ENCODE results near the gene LHFPL3.

DNA sequence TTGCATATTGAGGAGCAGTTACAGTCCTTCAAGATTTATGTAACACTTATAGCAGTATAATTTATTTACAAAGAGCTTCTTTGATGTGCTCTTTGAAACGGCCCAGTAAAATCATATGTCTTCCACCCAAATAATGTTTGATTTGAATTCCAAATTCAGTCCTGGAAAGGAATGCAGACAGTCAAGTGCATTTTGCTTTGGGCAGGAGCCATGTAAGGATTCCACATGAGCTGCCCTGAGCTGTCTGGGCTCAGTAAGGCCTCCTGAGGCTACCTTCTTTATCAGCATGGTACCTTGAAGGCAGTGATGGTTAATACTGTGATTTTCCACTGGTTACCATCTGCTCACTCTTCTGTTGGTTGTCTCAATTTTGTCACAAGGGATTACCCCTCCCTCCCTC is 41.6 kb upstream of the LHFPL3 start:
- TF ChIP-seq, protein P1, sequence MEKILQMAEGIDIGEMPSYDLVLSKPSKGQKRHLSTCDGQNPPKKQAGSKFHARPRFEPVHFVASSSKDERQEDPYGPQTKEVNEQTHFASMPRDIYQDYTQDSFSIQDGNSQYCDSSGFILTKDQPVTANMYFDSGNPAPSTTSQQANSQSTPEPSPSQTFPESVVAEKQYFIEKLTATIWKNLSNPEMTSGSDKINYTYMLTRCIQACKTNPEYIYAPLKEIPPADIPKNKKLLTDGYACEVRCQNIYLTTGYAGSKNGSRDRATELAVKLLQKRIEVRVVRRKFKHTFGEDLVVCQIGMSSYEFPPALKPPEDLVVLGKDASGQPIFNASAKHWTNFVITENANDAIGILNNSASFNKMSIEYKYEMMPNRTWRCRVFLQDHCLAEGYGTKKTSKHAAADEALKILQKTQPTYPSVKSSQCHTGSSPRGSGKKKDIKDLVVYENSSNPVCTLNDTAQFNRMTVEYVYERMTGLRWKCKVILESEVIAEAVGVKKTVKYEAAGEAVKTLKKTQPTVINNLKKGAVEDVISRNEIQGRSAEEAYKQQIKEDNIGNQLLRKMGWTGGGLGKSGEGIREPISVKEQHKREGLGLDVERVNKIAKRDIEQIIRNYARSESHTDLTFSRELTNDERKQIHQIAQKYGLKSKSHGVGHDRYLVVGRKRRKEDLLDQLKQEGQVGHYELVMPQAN (IDR thresholded peaks at IDR 0.05; ENCODE audit: borderline replicate concordance), result no peak
- TF ChIP-seq SIN3A (IDR thresholded peaks at IDR 0.05; ENCODE audit: borderline replicate concordance in 2 of 2, control insufficient read depth in 1 of 2, low read depth in 2 of 2, low read length in 2 of 2) (no peak), NR1H2 (CRISPR knock-in tag; IDR thresholded peaks at IDR 0.05) (no peak)
- TF ChIP-seq, protein P2, sequence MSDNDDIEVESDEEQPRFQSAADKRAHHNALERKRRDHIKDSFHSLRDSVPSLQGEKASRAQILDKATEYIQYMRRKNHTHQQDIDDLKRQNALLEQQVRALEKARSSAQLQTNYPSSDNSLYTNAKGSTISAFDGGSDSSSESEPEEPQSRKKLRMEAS (CRISPR knock-in tag; IDR thresholded peaks at IDR 0.05), result no peak

Measured in K562 (cell line).